SH-SY5Y (cell line): ENCODE measurements around the gene CPNE9.

Source experiments
- GATA2 ChIP-seq: IDR thresholded peaks from 2 replicates; pipeline ENCODE4 v1.6.1; 2011; ENCODE audit warnings: mild to moderate bottlenecking, low read depth, low read length
- GATA3 ChIP-seq: IDR thresholded peaks from 2 replicates; pipeline ENCODE4 v1.6.1; 2011; ENCODE audit warnings: low read depth, mild to moderate bottlenecking, low read length, moderate library complexity

DNA sequence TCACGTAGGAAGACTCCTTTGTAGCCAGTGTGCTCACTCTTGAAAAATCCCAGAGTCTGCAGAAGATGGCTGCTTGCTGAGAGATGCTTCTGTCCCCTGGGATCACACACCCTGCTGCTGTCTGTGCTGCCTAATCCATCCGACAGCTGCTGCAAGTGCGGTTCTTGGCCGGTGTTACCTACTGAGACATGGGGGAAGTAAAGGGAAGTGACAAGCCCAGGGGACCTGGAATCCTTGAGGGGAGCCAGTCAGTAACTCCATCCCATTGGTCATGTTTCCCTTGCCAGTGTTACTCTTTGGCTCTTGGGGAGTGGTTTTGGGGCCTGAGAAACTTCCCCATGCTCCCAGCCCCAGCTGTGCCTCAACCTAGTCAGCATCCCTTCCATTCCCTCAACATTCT is 8.3 kb upstream of the CPNE9 start:
- no peak for TF ChIP-seq GATA3
- TF ChIP-seq GATA2, result no peak
